GM12864 (cell line): ENCODE data around the gene CIB4.

ENCODE experiments used
- DNase-seq: peaks from one replicate; pipeline ENCODE4 v3.0.0-alpha.2; 2011; ENCODE audit warnings: low read depth
- H3K4me3 ChIP-seq: 2 replicates; pipeline ENCODE4 v1.5.1; 2011; ENCODE audit warnings: mild to moderate bottlenecking, low read depth, low read length, control low read depth
- TF ChIP-seq, protein P1 (sequence below): IDR thresholded peaks from 2 replicates; pipeline ENCODE4 v1.5.1; 2011; ENCODE audit warnings: low read depth, mild to moderate bottlenecking, moderate library complexity, low read length, control low read depth, inconsistent platforms; ENCODE audit errors: missing control alignments

CIB4 gene

DNA sequence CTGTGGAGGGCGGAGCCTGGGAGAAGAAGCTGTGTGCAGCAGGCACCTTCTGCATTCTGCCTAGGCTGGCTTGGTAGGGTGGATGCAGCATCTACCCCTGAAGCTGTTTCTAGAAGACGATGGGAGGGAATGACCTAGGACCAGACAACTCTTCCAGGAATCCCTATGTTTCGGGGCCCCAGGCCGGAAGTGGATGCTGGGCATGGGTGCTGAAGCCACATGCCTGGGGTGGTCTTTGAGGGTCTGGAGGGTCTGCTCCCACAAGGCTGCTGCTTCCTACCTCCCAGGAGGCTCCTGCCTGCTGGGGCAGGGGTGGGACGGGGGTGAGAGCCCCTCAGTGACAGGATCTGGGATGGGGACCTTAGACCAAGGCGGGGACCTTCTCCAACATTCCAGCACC lies 61.0 kb downstream of the CIB4 start:
- TF ChIP-seq, protein P1, sequence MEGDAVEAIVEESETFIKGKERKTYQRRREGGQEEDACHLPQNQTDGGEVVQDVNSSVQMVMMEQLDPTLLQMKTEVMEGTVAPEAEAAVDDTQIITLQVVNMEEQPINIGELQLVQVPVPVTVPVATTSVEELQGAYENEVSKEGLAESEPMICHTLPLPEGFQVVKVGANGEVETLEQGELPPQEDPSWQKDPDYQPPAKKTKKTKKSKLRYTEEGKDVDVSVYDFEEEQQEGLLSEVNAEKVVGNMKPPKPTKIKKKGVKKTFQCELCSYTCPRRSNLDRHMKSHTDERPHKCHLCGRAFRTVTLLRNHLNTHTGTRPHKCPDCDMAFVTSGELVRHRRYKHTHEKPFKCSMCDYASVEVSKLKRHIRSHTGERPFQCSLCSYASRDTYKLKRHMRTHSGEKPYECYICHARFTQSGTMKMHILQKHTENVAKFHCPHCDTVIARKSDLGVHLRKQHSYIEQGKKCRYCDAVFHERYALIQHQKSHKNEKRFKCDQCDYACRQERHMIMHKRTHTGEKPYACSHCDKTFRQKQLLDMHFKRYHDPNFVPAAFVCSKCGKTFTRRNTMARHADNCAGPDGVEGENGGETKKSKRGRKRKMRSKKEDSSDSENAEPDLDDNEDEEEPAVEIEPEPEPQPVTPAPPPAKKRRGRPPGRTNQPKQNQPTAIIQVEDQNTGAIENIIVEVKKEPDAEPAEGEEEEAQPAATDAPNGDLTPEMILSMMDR, result no peak
- no peak overlapping the region for H3K4me3 ChIP-seq
- DNase-seq, result no peak

GRCh38 chr2:26579723-26580040 lies 61.5 kb downstream of the CIB4 start:
- H3K4me3 ChIP-seq, result no peak overlapping the region
- DNase-seq, result no peak
- TF ChIP-seq, protein P1, result no peak

DNA sequence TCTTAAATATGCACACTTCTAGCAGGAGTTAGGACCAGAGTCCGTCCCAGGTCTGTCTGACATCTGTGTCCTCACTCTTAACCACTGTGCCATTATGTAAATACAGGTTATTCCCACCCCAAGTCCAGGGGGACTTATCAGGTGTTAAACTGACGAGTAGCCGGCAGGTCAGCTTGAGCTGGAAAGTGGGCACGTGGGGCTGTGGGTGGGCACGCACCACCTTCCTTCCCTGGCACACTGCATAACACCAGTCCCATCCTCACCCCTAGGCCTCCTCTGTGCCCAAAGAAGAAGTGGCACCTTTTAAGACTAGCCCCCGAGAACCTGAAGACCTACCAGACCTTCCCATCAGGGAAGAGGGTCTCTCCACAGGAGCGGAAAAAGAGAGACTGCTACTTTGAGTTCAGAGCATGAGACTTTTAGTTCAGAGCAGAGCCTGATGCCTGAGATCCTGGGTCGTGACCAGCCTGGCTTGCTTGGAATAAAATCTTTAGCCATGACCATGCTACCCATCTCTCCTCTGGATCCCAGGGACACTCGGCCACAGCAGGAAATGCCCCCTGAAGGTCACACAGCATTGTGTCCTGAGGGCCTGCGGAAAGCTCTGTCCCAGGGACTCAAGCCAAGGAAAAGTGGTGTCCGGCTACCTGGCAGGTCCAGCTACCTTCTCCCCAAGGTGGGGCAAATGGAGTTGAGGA lies 62.0 kb downstream of the CIB4 start:
- TF ChIP-seq, protein P1, result no peak
- H3K4me3 ChIP-seq, result no peak overlapping the region
- DNase-seq, result no peak

DNA sequence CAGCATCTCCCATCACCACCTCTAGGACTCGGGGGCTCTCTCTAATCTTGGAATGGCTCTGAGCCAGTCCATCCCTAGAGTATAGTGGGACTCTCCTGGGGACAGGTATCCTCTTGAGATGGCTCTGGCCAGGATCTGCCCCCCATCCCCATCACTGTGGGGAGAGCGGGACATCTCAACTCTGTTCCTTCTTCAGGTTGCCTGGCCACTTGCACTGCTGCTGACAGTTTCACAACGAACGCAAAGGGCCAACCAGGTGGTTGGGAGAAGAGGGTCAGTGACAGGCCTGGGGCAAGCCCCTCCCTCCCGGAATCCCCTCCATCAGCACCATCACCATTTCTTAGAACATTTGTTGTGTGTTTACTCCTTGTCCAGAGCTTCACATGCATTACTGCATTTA lies 62.6 kb downstream of the CIB4 start:
- TF ChIP-seq, protein P1, result no peak
- H3K4me3 ChIP-seq, result no peak overlapping the region

DNA sequence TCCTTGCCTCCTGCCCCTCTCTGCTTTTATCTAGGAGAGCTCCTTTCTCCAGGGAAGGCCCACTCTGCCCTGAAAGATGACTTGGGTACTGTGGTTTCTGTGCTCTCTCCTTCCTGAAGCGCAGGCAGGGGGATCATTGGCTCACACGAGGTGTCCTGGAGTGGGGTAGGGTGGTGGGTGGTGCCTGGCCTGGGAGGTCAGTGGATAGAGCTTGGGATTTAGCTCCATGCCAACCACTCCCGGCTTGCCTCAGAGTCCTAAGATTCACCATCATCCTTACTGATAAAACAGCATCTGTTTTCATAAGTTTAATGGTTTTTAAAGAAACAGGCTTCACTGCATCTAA lies 63.1 kb downstream of the CIB4 start:
- TF ChIP-seq, protein P1, result no peak
- DNase-seq, result no peak
- H3K4me3 ChIP-seq, result no peak overlapping the region

More for the DNA sequence above, 62.6 kb downstream of the CIB4 start:
- DNase-seq, result no peak

GRCh38 chr2:26577442-26578112 lies 63.6 kb downstream of the CIB4 start:
- no peak overlapping the region for H3K4me3 ChIP-seq
- TF ChIP-seq, protein P1, result peak; percentile 99
- DNase-seq, result no peak
